SU-DHL-6 (cell line): ENCODE data around the gene CYBC1.

Experiments used
- EZH2phosphoT487 ChIP-seq: fragments of 200-600 bp; sonication (generic), shearing (Covaris generic); conservative IDR thresholded peaks from 2 replicates; pipeline ENCODE4 v1.6.1; 2018; ENCODE audit warnings: mild to moderate bottlenecking, antibody characterized with exemption, low read length, moderate library complexity, mixed read lengths
- TF ChIP-seq, protein P1 (sequence below): fragments of 200-600 bp; sonication (generic); IDR thresholded peaks from one replicate; pipeline ENCODE4 v1.5.1; 2017; ENCODE audit warnings: antibody characterized with exemption, mild to moderate bottlenecking, low read length, moderate library complexity; ENCODE audit not compliant: insufficient read depth, poor library complexity, severe bottlenecking

DNA sequence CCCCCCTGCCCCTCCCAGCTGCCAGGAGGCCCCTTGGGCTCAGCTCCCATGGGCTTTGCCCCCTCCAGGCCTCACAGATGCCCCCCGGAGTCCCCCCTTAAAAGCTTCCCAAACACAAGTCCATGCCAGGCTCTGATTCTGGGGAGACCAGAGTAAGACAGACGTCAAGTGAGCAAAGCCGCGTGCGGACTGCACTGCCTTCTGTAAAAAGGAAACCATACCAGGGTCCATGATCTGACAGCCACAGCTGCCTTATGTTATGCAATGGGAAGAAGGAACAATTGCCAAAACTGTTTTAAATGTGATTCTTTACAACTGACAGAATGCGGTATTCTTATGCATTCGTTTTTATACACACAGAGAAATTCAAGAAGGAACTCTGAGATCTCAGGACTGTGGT is 50.3 kb downstream of the CYBC1 start:
- TF ChIP-seq, protein P1, sequence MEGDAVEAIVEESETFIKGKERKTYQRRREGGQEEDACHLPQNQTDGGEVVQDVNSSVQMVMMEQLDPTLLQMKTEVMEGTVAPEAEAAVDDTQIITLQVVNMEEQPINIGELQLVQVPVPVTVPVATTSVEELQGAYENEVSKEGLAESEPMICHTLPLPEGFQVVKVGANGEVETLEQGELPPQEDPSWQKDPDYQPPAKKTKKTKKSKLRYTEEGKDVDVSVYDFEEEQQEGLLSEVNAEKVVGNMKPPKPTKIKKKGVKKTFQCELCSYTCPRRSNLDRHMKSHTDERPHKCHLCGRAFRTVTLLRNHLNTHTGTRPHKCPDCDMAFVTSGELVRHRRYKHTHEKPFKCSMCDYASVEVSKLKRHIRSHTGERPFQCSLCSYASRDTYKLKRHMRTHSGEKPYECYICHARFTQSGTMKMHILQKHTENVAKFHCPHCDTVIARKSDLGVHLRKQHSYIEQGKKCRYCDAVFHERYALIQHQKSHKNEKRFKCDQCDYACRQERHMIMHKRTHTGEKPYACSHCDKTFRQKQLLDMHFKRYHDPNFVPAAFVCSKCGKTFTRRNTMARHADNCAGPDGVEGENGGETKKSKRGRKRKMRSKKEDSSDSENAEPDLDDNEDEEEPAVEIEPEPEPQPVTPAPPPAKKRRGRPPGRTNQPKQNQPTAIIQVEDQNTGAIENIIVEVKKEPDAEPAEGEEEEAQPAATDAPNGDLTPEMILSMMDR, result no peak
- TF ChIP-seq EZH2phosphoT487, result no peak
